ENCODE results near the gene PLPP3.
"Not testable (repeated sequence)": the region's sequence is repeated elsewhere in the genome, so short reads cannot be mapped to it uniquely, and the experiment has no call there.

PLPP3 gene

GRCh38 chr1:56578963-56579875 lies at the start of gene PLPP3:
Gene PLPP3, minus strand, starts transcription at chr1:56579563. Its CDS starts 547 bp downstream, at chr1:56579016.
- peak; percentile 81 for DNase-seq

GRCh38 chr1:56627636-56628039 lies 48.3 kb upstream of the PLPP3 start:
- no peak for DNase-seq

GRCh38 chr1:56627019-56627635 lies 47.8 kb upstream of the PLPP3 start:
- DNase-seq, result no peak

GRCh38 chr1:56626546-56626945 lies 47.2 kb upstream of the PLPP3 start:
- no peak for DNase-seq

GRCh38 chr1:56625819-56626440 lies 46.6 kb upstream of the PLPP3 start:
- DNase-seq, result no peak

- no peak for DNase-seq
Measured at GRCh38 chr1:56617141-56617540, 37.8 kb upstream of the PLPP3 start.

GRCh38 chr1:56610770-56611169 lies 31.4 kb upstream of the PLPP3 start:
- not testable (repeated sequence) for DNase-seq

- not testable (repeated sequence) for DNase-seq
Measured at GRCh38 chr1:56610097-56610496, 30.7 kb upstream of the PLPP3 start.

- not testable (repeated sequence) for DNase-seq
Measured at GRCh38 chr1:56595397-56596191, 16.2 kb upstream of the PLPP3 start.

- DNase-seq, result no peak
Measured at GRCh38 chr1:56591909-56592308, 12.5 kb upstream of the PLPP3 start.

- no peak for DNase-seq
Measured at GRCh38 chr1:56590520-56591011, 11.2 kb upstream of the PLPP3 start.

- DNase-seq, result no peak
Measured at GRCh38 chr1:56589369-56589768, 10.0 kb upstream of the PLPP3 start.

GRCh38 chr1:56586502-56586901 lies 7.1 kb upstream of the PLPP3 start:
- no peak for DNase-seq

- DNase-seq, result no peak
Measured at GRCh38 chr1:56585985-56586384, 6.6 kb upstream of the PLPP3 start.

GRCh38 chr1:56584910-56585528 lies 5.7 kb upstream of the PLPP3 start:
- DNase-seq, result no peak

GRCh38 chr1:56583957-56584468 lies 4.7 kb upstream of the PLPP3 start:
- DNase-seq, result no peak

GRCh38 chr1:56580771-56581170 lies 1.4 kb upstream of the PLPP3 start:
- DNase-seq, result no peak

- DNase-seq, result peak; percentile 29
Measured at GRCh38 chr1:56578138-56578962, 1.0 kb downstream of the PLPP3 start.

GRCh38 chr1:56577406-56578137 lies 1.8 kb downstream of the PLPP3 start:
- no peak for DNase-seq

GRCh38 chr1:56576880-56577405 lies 2.4 kb downstream of the PLPP3 start:
- DNase-seq, result no peak
